ENCODE results near the gene PTGER1. TPM values are rescaled to one million over a fixed set of nuclear protein-coding genes. Genes with fewer than 3 reads are reported as not detected.

PTGER1 gene
- total and polyA plus RNA-seq, 9 of the 15 experiments (the other 6 are each of a cell fraction or from before 2014, with no cell fraction given) = 0.06 to 0.36 (median 0.31) TPM; not detected in 5

- TF ChIP-seq MGA (IDR thresholded peaks at IDR 0.05) (no peak), SOX6 (IDR thresholded peaks at IDR 0.05) (peak; percentile 67), SAFB2 (IDR thresholded peaks at IDR 0.05; ENCODE audit: borderline replicate concordance, low read depth, low read length, severe bottlenecking) (no peak), PCBP2 (IDR thresholded peaks at IDR 0.05; ENCODE audit: low read depth, low read length, poor library complexity, severe bottlenecking) (no peak), U2AF1 (optimal IDR thresholded peaks at IDR 0.05; ENCODE audit: low read depth, low read length) (no peak), PCBP1 (IDR thresholded peaks at IDR 0.05; ENCODE audit: low read depth, low read length, poor library complexity, severe bottlenecking) (no peak), E2F3 (CRISPR knock-in tag; IDR thresholded peaks at IDR 0.05) (no peak), LCOR (CRISPR knock-in tag; IDR thresholded peaks at IDR 0.05) (no peak), ZNF3 (CRISPR knock-in tag; IDR thresholded peaks at IDR 0.05) (no peak), NFIC (IDR thresholded peaks at IDR 0.05) (peak; percentile 75), NCOR1 (IDR thresholded peaks at IDR 0.05) (peak; percentile 58; the same call in 1 of the 2 replicates), MCM5 (IDR thresholded peaks at IDR 0.05; ENCODE audit: low read depth) (no peak), ZKSCAN8 (CRISPR knock-in tag; IDR thresholded peaks at IDR 0.05) (no peak), MITF (IDR thresholded peaks at IDR 0.05) (no peak), PML (IDR thresholded peaks at IDR 0.05; ENCODE audit: low read length) (0 out of 2 replicates have a peak, but pooled peaks have one; percentile 26), THAP7 (CRISPR knock-in tag; IDR thresholded peaks at IDR 0.05) (no peak)
These were observed 49.4 kb downstream of the PTGER1 start (continued) for GRCh38 chr19:14425696-14426138.
